HG02884 (cell line): ENCODE results near the gene PTPN21.

Experiments used
- ATAC-seq: cut with Tn5 transposase; IDR thresholded peaks from one replicate; pipeline ENCODE4 v1.9.1; 2021; ENCODE audit warnings: mild to moderate bottlenecking, moderate library complexity; ENCODE audit not compliant: unreplicated experiment

PTPN21 gene

GRCh38 chr14:88473791-88474190, 81.0 kb downstream of the PTPN21 start:
- no peak for ATAC-seq

- no peak for ATAC-seq
Measured at GRCh38 chr14:88470542-88471440, 84.0 kb downstream of the PTPN21 start.

- no peak for ATAC-seq
Measured at GRCh38 chr14:88468406-88468805, 86.4 kb downstream of the PTPN21 start.

GRCh38 chr14:88463318-88463717, 91.5 kb downstream of the PTPN21 start:
- peak; percentile 79 for ATAC-seq

GRCh38 chr14:88454886-88455285, 99.9 kb downstream of the PTPN21 start:
- no peak for ATAC-seq

GRCh38 chr14:88452231-88452630, 102.6 kb downstream of the PTPN21 start:
- no peak for ATAC-seq

GRCh38 chr14:88439088-88439487, 115.7 kb downstream of the PTPN21 start:
- no peak for ATAC-seq

GRCh38 chr14:88437658-88438057, 117.1 kb downstream of the PTPN21 start:
- ATAC-seq, result no peak

- ATAC-seq, result no peak
Measured at GRCh38 chr14:88430976-88431375, 123.8 kb downstream of the PTPN21 start.

GRCh38 chr14:88426271-88426670, 128.5 kb downstream of the PTPN21 start:
- no peak for ATAC-seq

GRCh38 chr14:88424573-88424972, 130.2 kb downstream of the PTPN21 start:
- ATAC-seq, result no peak

- no peak for ATAC-seq
Measured at GRCh38 chr14:88422919-88423650, 131.7 kb downstream of the PTPN21 start.

- ATAC-seq, result no peak
Measured at GRCh38 chr14:88422047-88422446, 132.8 kb downstream of the PTPN21 start.

- ATAC-seq, result no peak
Measured at GRCh38 chr14:88421286-88421685, 133.5 kb downstream of the PTPN21 start.

- ATAC-seq, result no peak
Measured at GRCh38 chr14:88420187-88420586, 134.6 kb downstream of the PTPN21 start.

GRCh38 chr14:88417594-88417993, 137.2 kb downstream of the PTPN21 start:
- no peak for ATAC-seq
